HG02973 (cell line): ENCODE data around the gene FMN1.

Experiments
- ATAC-seq: cut with Tn5 transposase; IDR thresholded peaks from one replicate; pipeline ENCODE4 v1.9.1; 2021; ENCODE audit warnings: moderate library complexity; ENCODE audit not compliant: unreplicated experiment

The FMN1 gene

GRCh38 chr15:32941823-32942222, 252.7 kb downstream of the FMN1 start:
- ATAC-seq: no peak

- ATAC-seq: no peak
Measured at GRCh38 chr15:32936976-32937375, 257.5 kb downstream of the FMN1 start.

- ATAC-seq: no peak
Measured at GRCh38 chr15:32936283-32936918, 258.1 kb downstream of the FMN1 start.

GRCh38 chr15:32935139-32935538, 259.4 kb downstream of the FMN1 start:
- ATAC-seq: no peak

GRCh38 chr15:32933236-32933635, 261.3 kb downstream of the FMN1 start:
- no peak for ATAC-seq

- no peak for ATAC-seq
Measured at GRCh38 chr15:32928876-32929275, 265.6 kb downstream of the FMN1 start.

DNA sequence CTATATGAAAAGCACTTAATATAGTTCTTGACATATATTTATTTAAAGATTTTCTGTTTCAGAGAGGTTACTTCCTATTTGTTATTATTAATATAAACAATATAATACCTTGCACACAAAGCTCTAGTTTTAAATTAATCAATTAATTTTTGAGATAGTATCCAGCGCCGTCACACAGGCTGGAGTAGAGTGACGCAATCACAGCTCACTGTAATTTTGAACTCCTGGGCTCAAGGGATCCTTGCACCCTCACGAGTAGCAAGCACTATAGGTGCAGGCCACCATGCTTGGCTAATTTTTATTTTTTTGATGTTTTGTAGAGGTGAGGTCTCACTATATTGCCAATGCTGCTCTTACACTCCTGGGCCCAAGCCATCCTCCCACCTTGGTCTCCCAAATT, 267.4 kb downstream of the FMN1 start:
- no peak for ATAC-seq

- no peak for ATAC-seq
Measured at GRCh38 chr15:32923176-32923575, 271.3 kb downstream of the FMN1 start.

DNA sequence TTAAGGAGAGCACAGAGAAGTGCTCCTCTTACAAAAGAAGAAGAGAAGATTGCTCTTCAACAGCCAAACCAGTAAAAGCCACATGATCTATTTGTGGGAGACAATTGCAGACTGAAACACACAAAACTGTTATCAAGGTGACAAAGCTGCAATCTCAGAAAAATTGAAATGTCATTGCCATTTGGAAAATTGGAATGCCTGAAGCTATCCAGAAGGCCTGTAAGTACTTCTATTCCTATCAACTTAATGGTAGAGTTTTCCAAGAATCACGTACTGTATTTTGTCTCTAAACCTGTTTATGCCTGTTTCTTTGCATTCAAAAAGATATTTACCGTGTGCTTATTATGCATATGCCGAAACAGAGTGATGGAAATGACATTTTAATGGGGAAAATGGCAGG, 272.0 kb downstream of the FMN1 start:
- no peak for ATAC-seq

- ATAC-seq: no peak
Measured at GRCh38 chr15:32919749-32920414, 274.6 kb downstream of the FMN1 start.

DNA sequence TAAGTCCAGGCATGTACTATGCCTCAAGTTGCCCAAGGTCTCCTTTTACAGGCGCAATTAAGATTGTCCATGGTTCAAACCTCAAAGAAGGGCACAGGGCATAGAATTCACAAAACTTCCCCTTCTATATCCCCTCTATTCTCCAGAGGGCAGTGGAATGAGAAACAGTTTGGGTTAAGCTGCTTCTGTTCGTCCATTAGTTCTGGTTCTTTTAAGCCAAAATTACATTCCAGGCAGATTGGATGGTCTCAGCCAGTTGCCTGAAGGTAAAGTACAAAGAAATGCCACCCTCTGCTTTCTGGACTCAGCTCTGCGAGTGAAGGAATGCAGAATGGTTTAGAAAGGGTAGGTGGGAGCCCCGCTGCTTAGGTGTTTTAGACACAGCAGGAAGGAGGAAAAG, 276.0 kb downstream of the FMN1 start:
- no peak for ATAC-seq

GRCh38 chr15:32910839-32911238, 283.7 kb downstream of the FMN1 start:
- no peak for ATAC-seq

- no peak for ATAC-seq
Measured at GRCh38 chr15:32909431-32909830, 285.1 kb downstream of the FMN1 start.

DNA sequence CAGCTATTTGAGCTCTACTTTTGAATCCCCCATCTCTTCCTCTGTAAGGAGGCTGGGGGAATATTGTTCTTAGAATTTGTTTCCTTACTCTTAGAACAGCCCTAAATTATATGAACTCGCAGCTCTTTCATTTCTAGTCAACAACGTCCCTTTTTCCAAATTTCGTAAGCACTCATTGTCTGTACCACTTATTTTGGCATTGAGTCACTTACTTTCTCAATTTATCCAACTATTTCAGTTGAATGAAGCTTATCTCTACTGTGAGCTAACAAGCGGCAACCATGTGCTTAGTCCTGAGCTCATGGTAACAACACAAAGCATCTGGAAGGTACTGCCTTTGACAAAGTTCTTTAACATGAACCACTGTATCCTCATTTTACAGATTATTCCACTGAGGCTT, 285.6 kb downstream of the FMN1 start:
- ATAC-seq: no peak

DNA sequence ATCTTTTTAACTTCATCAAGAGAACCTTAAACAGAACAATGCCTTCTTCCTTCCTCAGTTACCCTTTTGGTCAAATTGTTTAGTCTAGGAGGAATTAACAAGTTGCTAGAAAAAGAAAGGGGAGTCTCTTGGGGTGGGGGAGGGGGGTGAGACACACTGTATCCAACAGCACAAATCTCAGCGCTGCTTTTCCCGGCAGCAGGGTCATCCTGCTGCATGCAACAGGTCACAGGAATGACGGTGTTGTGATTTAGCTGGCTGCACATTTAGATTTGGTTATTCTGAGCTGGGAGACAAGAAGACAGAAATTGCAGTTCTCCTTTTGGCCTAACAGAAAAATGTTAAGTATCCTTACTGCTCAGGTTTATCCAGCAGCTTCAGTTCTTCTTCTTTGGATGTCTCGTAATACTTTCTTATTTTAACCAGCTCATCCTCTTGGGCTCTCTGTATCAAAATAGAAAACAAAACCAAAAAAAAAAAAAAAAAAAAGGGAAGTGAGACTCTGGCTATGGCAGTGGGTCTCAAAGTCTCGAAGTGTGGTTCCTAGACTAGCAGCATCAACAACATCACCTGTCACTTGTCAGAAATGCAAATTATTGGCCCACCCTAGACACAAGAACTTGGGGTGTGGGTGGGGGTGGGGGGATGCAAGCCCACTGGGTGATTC, 286.2 kb downstream of the FMN1 start:
- peak; percentile 90 for ATAC-seq

- no peak for ATAC-seq
Measured at GRCh38 chr15:32905481-32905880, 289.0 kb downstream of the FMN1 start.

- no peak for ATAC-seq
Measured at GRCh38 chr15:32904448-32904847, 290.1 kb downstream of the FMN1 start.

DNA sequence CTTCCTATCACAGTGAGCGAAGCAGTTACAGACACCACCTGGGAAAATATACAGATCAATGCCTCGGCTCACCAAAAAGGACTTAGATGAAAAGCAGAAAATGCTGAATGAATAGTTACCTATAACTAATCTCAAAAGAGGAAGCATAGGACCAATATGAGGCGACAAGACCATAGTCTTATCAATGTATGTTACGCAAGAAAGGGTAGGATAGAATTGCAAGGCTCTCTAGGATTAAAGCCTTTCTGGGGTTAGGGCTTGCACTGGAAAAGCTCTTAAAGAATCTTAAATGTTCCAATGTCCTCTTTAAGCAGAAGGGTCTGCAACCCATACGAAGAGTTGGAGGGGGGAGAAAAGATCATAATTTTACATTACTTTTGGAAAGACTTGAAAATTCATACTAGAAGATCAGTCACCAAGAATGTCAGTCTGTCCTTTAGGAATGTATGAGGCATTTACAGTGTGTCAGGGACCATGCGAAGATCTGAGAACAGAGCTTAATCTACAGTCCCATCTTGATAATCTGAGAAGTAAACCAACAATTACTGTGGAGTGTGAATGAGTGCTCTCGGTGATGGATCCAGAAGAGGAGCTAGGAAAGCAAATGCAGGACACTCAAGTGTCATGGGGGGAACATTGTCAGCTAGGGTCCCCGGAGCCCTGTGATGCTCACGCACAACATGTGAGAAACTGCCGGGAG, 290.8 kb downstream of the FMN1 start:
- ATAC-seq: no peak

- ATAC-seq: no peak
Measured at GRCh38 chr15:32901995-32902394, 292.5 kb downstream of the FMN1 start.

DNA sequence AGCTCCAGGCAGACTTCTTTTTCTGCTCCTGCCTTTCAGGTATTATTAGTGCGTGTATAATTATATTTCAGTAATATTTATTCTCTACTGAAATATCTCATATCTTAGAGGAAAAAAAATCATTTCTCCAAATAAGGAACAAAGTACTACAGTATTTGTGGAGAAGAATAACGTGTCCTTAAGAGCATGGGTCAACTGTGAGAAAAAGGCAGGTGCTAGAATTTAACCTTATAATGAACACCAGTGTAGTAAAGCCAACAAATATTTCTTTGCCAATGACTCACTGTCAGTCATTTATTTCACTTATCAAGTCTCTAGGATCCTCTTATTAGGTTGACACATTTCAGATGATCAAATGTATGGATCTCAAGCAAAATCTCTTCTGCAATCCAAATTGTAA, 293.3 kb downstream of the FMN1 start:
- ATAC-seq: no peak

DNA sequence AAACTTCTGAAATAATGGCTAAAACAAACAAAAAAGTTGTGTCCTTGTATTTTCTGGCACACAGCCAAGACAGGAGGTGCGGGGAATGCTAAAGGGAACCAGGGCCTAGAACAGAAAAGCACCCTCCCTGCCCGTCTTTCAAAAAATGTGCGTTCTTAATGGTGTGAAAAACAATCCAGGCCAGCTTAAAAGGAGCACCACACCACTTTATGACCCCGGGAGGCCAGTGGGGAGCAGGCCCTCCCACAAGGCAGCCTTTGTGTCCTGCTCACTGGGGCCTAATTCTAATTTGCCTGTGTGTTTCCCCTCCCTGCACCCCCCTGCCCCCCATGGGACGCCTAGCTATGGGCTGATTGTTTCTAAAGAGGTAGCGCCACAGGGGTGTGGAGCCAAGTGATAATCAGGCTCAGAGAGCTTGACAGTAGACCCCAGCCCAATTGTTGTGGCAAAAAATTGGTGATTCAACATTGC, 295.4 kb downstream of the FMN1 start:
- no peak for ATAC-seq

DNA sequence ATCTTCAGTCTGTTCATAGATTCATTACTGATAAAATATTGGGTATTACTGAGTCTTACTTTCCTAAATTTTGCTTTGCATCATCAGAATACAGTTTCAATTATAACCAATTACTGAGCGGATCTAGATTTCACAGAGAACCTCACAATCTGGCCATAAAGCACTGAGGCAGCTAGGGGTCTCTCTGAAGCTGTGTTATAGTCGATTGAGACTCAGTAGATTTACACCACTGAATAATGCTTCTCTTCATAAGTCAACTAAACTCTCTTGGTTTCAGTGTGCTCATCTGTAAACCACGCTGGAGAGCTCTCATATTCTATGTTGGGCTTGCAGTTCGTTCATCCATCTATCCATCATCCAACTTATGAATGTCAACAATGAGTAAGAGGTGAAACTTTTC, 296.1 kb downstream of the FMN1 start:
- ATAC-seq: no peak
